SW 1271 (cell line): ENCODE data around the gene IFNGR1.
"Not testable (repeated sequence)": the region's sequence is repeated elsewhere in the genome, so short reads cannot be mapped to it uniquely, and the experiment has no call there.

Experiments used
- DNase-seq, 2 experiments: peaks; one replicate each; lab custom pipeline; 2025; lab: John Stamatoyannopoulos, UW

Gene IFNGR1

GRCh38 chr6:137218917-137219663, at the start of gene IFNGR1:
Gene IFNGR1, minus strand, starts transcription at chr6:137219385. Its CDS starts 58 bp downstream, at chr6:137219327.
- DNase-seq, result peak; percentile 48 to 79

GRCh38 chr6:137268911-137269310, 49.7 kb upstream of the IFNGR1 start:
- no peak for DNase-seq

- no peak for DNase-seq
Measured at GRCh38 chr6:137266309-137266586, 47.1 kb upstream of the IFNGR1 start.

- no peak for DNase-seq
Measured at GRCh38 chr6:137265561-137266308, 46.5 kb upstream of the IFNGR1 start.

GRCh38 chr6:137264311-137265075, 45.3 kb upstream of the IFNGR1 start:
- no peak for DNase-seq

GRCh38 chr6:137261761-137262160, 42.6 kb upstream of the IFNGR1 start:
- no peak for DNase-seq

- no peak for DNase-seq
Measured at GRCh38 chr6:137261361-137261760, 42.2 kb upstream of the IFNGR1 start.

- DNase-seq, result no peak
Measured at GRCh38 chr6:137260217-137260616, 41.0 kb upstream of the IFNGR1 start.

GRCh38 chr6:137259349-137259748, 40.2 kb upstream of the IFNGR1 start:
- no peak for DNase-seq

GRCh38 chr6:137258170-137258569, 39.0 kb upstream of the IFNGR1 start:
- no peak for DNase-seq

GRCh38 chr6:137256350-137257103, 37.3 kb upstream of the IFNGR1 start:
- DNase-seq, result no peak

- no peak for DNase-seq
Measured at GRCh38 chr6:137254966-137255365, 35.8 kb upstream of the IFNGR1 start.

- not testable (repeated sequence) for DNase-seq
Measured at GRCh38 chr6:137254430-137254829, 35.2 kb upstream of the IFNGR1 start.

- DNase-seq, result no peak
Measured at GRCh38 chr6:137248702-137249101, 29.5 kb upstream of the IFNGR1 start.

GRCh38 chr6:137247724-137248123, 28.5 kb upstream of the IFNGR1 start:
- DNase-seq, result no peak

GRCh38 chr6:137246791-137247202, 27.6 kb upstream of the IFNGR1 start:
- DNase-seq, result no peak

- DNase-seq, result no peak
Measured at GRCh38 chr6:137246164-137246563, 27.0 kb upstream of the IFNGR1 start.

GRCh38 chr6:137241481-137242038, 22.4 kb upstream of the IFNGR1 start:
- no peak for DNase-seq

- no peak for DNase-seq
Measured at GRCh38 chr6:137240168-137240567, 21.0 kb upstream of the IFNGR1 start.

GRCh38 chr6:137237413-137238170, 18.4 kb upstream of the IFNGR1 start:
- DNase-seq, result peak in 1 of 2 experiments; percentile 28
